ENCODE measurements around the gene OPA1.
"Not testable (repeated sequence)": the region's sequence is repeated elsewhere in the genome, so short reads cannot be mapped to it uniquely, and the experiment has no call there.

Gene OPA1

GRCh38 chr3:193589616-193590015 is 3.4 kb upstream of the OPA1 start:
- DNase-seq: no peak

GRCh38 chr3:193590088-193590856 is 2.7 kb upstream of the OPA1 start:
- no peak for DNase-seq

- DNase-seq: peak in 4 of 14 donors; percentile 30 to 51 (median 43)
These were observed 641 bp downstream of the OPA1 start for GRCh38 chr3:193593668-193594030.

- no peak for DNase-seq
These were observed 2.1 kb downstream of the OPA1 start for GRCh38 chr3:193594946-193595689.

GRCh38 chr3:193595939-193596487 is 3.0 kb downstream of the OPA1 start:
- no peak for DNase-seq

GRCh38 chr3:193598202-193598601 is 5.2 kb downstream of the OPA1 start:
- no peak for DNase-seq

GRCh38 chr3:193599393-193599792 is 6.4 kb downstream of the OPA1 start:
- no peak for DNase-seq

- peak in 2 of 14 donors; percentile 2 to 3 for DNase-seq
These were observed 12.9 kb downstream of the OPA1 start for GRCh38 chr3:193605876-193606275.

- DNase-seq: not testable (repeated sequence)
These were observed 13.9 kb downstream of the OPA1 start for GRCh38 chr3:193606892-193607291.

GRCh38 chr3:193610516-193610915 is 17.5 kb downstream of the OPA1 start:
- DNase-seq: not testable (repeated sequence)

GRCh38 chr3:193614430-193614829 is 21.4 kb downstream of the OPA1 start:
- no peak for DNase-seq

GRCh38 chr3:193617628-193618027 is 24.6 kb downstream of the OPA1 start:
- DNase-seq: no peak

- no peak for DNase-seq
These were observed 27.0 kb downstream of the OPA1 start for GRCh38 chr3:193620057-193620456.

GRCh38 chr3:193620650-193621049 is 27.6 kb downstream of the OPA1 start:
- no peak for DNase-seq

GRCh38 chr3:193621127-193621526 is 28.1 kb downstream of the OPA1 start:
- DNase-seq: peak in 1 of 14 donors; percentile 3

GRCh38 chr3:193630005-193630404 is 37.0 kb downstream of the OPA1 start:
- DNase-seq: no peak

GRCh38 chr3:193637831-193638230 is 44.8 kb downstream of the OPA1 start:
- no peak for DNase-seq

GRCh38 chr3:193638833-193639232 is 45.8 kb downstream of the OPA1 start:
- no peak for DNase-seq

- DNase-seq: no peak
These were observed 47.2 kb downstream of the OPA1 start for GRCh38 chr3:193640165-193640715.

- no peak for DNase-seq
These were observed 47.9 kb downstream of the OPA1 start for GRCh38 chr3:193640728-193641439.

GRCh38 chr3:193641440-193641775 is 48.4 kb downstream of the OPA1 start:
- DNase-seq: no peak

- DNase-seq: no peak
These were observed 52.8 kb downstream of the OPA1 start for GRCh38 chr3:193645806-193646205.

- DNase-seq: no peak
These were observed 55.6 kb downstream of the OPA1 start for GRCh38 chr3:193648542-193649076.

Data from C1 segment of cervical spinal cord (tissue), 14 donors.